Measurements from ENCODE around the gene ANKS6.
"Not testable (repeated sequence)": the region's sequence is repeated elsewhere in the genome, so short reads cannot be mapped to it uniquely, and the experiment has no call there.

The ANKS6 gene

GRCh38 chr9:98707166-98708102, 88.9 kb downstream of the ANKS6 start:
- peak in 48 of 58 donors; percentile 7 to 71 (median 32) for DNase-seq

GRCh38 chr9:98706651-98707165, 89.6 kb downstream of the ANKS6 start:
- DNase-seq, result peak in 7 of 58 donors; percentile 11 to 69 (median 47)

GRCh38 chr9:98702835-98703380, 93.4 kb downstream of the ANKS6 start:
- DNase-seq, result no peak

- DNase-seq, result no peak
Observed at GRCh38 chr9:98702340-98702739, 94.0 kb downstream of the ANKS6 start.

GRCh38 chr9:98701576-98701975, 94.8 kb downstream of the ANKS6 start:
- DNase-seq, result no peak

- DNase-seq, result no peak
Observed at GRCh38 chr9:98700801-98701200, 95.6 kb downstream of the ANKS6 start.

GRCh38 chr9:98698856-98699255, 97.5 kb downstream of the ANKS6 start:
- DNase-seq, result no peak

GRCh38 chr9:98694943-98695342, 101.4 kb downstream of the ANKS6 start:
- no peak for DNase-seq

- no peak for DNase-seq
Observed at GRCh38 chr9:98692392-98692791, 104.0 kb downstream of the ANKS6 start.

GRCh38 chr9:98691890-98692289, 104.5 kb downstream of the ANKS6 start:
- DNase-seq, result no peak

GRCh38 chr9:98690686-98691085, 105.7 kb downstream of the ANKS6 start:
- DNase-seq, result no peak

- DNase-seq, result no peak
Observed at GRCh38 chr9:98688710-98689495, 107.5 kb downstream of the ANKS6 start.

- no peak for DNase-seq
Observed at GRCh38 chr9:98687911-98688310, 108.4 kb downstream of the ANKS6 start.

- DNase-seq, result no peak
Observed at GRCh38 chr9:98686961-98687855, 109.1 kb downstream of the ANKS6 start.

- DNase-seq, result not testable (repeated sequence)
Observed at GRCh38 chr9:98684816-98685215, 111.5 kb downstream of the ANKS6 start.
